NCI-H146 treated with DMSO at 0.1 percent for 48 hours (cell line): ENCODE measurements around the gene SMIM7.
"Not testable (repeated sequence)": the region's sequence is repeated elsewhere in the genome, so short reads cannot be mapped to it uniquely, and the experiment has no call there.

Source experiments
- DNase-seq: peaks from one replicate; lab custom pipeline; 2025; ENCODE audit not compliant: unreplicated experiment; lab: John Stamatoyannopoulos, UW

The SMIM7 gene

DNA sequence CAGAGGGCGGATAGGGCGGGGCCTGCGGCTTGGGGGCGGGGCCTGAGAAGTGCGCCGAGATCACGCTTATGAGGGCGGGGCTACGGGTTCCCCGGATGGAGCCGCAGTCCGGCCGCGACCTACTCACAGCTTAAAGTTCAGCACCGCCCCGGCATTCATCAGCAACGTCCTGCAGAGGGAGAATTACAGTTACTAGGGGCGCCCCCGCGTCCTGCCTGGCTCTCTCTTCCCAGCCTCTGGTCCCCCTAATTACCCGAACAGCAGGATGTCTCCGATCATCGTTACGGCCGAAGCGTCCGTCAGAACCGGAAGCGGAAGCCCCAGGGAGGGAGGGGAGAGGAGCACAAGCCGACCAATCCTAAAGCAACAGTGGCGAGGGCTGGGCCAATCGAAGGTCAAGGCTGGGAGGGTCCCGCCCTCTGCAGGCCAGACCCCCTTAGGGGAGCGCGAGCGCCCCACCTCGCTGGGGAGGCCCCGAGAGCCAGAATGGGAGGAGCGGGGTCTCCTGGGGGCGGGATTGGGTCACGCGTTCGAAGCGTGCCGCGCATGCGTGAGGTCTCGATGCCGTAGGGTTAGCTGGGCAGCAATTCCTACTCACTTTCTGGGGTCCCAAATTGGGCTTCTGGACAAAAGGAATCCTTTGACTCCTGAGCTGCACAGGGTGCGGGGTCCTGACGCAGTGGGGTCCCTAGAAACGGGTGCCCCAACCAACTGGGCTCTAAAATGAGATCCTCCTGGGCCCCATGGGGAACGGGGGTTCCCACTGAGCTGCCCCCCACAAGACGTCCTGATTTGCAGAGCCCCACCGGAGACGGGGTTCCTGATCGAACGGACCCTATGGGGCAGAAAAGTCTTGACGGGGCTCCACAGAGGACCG is at the start of gene SMIM7:
TSS of gene SMIM7 (minus strand) at position 313 of the 877 bp plus-strand sequence. CDS start at position 279, 34 bp downstream.
- peak; percentile 98 for DNase-seq

GRCh38 chr19:16703677-16704076 is 43.7 kb upstream of the SMIM7 start:
- no peak for DNase-seq

DNA sequence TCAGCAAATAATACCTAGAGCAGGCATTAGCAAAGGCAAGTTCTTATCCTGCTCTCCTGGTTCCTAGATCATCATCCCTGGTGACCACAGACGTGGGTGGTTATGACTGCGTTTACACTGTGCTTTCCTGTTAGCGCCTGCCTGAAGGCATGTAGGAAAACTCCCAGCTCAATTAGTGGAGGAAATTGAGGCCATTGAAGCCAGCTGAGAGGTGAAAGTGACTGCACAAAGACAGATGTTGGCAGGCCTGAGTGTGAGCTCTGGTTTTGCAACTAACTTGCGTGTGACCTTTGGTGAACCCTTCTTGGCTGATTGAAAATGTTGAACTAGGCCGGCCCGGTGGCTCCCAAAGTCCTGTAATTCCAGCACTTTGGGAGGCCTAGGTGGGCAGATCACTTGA is 42.2 kb upstream of the SMIM7 start:
- DNase-seq, result no peak

DNA sequence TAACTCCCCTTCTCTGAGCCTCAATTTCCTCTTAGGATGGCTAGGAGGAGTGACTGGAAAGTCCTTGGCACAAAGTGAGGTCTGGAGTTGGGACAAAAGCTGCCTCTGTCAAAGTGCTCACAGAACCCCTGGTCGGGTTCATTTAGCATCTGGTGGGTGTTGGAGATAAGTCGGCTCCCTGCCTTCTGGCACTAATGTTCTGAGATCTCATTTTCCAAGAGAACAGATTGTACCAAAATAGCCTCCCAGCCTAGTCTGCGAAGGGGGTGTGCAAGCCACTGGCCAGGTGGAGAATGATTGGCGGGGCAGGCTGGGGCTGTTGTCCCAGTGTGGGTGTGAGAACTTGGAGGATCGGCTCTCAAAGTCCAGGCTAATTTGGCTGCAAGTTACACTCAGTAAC is 39.0 kb upstream of the SMIM7 start:
- no peak for DNase-seq

GRCh38 chr19:16688084-16688483 is 28.1 kb upstream of the SMIM7 start:
- no peak for DNase-seq

DNA sequence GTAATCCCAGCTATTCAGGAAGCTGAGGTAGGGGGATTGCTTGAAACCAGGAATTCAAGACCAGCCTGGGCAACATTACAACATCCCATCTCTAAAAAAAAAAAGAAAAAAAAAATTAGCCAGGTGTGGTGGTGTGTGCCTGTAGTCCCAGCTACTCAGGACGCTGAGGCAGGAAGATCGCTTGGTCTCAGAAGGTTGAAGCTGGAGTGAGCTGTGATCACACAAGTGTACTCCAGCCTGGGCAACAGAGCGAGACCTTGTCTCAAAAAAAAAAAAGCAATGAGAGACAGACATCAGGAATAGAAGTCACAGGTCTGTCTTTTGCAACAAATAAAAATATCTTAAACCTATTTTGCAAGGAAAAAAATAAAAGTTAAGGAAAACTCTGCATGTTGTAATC is 24.3 kb upstream of the SMIM7 start:
- DNase-seq, result no peak

GRCh38 chr19:16682539-16682938 is 22.6 kb upstream of the SMIM7 start:
- no peak for DNase-seq

GRCh38 chr19:16679811-16680210 is 19.9 kb upstream of the SMIM7 start:
- DNase-seq, result no peak

GRCh38 chr19:16678498-16678897 is 18.6 kb upstream of the SMIM7 start:
- no peak for DNase-seq

GRCh38 chr19:16677055-16677454 is 17.1 kb upstream of the SMIM7 start:
- no peak for DNase-seq

GRCh38 chr19:16676101-16676798 is 16.3 kb upstream of the SMIM7 start:
- DNase-seq, result no peak

DNA sequence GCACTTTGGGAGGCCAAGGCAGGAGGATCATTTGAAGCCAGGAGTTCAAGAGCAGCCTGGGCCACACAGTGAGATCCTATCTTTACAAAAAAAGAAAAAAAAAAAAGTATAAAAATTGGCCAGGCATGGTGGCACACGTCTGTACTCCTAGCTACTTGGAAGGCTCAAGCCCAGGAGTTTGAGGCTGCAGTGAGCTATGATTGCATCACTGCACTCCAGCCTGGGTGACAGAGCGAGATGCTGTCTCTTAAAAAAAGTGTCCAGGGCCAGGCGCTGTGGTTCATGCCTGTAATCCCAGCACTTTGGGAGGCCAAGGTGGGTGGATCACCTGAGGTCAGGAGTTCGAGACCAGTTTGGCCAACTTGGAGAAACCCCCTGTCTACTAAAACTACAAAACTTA is 13.9 kb upstream of the SMIM7 start:
- DNase-seq, result not testable (repeated sequence)

- no peak for DNase-seq
Measured at GRCh38 chr19:16673231-16673630, 13.3 kb upstream of the SMIM7 start.

DNA sequence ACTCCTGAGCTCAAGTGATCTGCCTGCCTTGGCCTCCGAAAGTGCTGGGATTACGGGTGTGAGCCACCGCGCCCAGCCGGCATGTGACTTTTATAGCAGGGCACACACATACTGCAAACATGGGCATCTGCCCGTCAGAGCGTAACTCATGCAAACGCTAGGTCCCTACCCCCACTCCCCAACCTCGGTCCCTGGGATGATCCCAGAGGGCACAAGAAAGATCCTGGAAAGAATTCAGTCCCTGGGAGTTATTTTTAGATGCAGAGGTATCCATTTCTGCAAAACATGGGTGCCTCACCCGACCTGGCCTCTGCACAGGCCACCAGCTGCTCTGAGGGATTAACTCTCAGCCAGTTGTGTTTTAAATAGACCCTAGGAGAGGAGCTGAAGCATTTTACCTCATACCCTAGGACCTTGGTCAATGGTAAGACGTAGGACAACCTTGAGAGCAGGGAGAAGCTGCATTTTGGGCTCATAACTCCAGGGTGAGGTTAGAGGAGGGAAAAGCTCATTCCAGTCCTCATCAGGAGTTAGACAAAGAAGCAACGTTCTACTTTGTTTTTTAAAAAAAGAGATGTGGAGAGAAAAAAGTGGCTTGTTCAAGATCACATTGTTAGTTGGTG is 11.8 kb upstream of the SMIM7 start:
- DNase-seq, result no peak

DNA sequence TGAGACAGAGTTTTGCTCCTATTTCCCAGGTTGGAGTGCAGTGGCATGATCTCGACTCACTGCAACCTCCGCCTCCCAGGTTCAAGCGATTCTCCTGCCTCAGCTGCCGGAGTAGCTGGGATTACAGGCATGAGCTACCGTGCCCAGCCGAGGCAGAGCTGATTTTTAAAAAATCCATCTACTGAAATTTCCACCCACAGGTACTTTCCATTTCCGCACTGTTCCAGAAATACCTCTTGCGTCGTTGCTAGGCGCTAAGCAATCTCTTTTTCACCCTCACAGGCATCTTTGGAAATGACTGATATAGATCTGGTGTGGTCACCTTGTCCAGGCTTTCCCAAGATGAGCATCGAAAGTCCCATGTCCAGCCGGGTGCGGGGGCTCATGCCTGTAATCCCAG is 10.3 kb upstream of the SMIM7 start:
- no peak for DNase-seq

DNA sequence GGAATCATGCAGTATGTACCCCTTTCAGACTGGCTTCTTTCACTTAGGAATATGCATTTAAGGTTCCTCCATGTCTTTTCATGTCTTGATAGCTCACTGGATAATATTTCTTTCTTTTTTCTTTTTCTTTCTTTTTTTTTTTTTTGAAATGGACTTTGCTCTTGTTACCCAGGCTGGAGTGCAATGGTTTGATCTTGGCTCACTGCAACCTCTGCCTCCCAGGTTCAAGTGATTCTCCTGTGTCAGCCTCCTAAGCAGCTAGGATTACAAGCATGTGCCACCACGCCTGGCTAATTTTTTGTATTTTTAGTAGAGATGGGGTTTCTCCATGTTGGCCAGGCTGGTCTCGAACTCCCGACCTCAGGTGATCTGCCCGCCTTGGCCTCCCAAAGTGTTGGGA is 8.8 kb upstream of the SMIM7 start:
- not testable (repeated sequence) for DNase-seq

DNA sequence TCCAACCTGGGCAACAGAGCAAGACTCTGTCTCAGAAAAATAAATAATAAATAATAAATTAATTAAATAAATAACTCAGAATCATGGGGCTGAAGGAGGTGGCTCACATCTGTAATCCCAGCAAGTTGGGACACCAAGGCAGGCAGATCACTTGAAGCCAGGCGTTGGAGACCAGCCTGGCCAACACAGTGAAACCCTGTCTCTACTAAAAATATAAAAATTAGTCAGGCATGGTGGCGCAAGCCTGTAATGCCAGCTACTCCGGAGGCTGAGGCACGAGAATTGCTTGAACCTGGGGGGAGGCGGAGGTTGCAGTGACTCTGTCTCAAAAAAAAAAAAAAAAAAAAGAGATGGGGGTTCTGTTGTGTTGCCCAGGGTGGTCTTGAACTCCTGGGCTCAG is 8.2 kb upstream of the SMIM7 start:
- no peak for DNase-seq

- no peak for DNase-seq
Measured at GRCh38 chr19:16661480-16662034, 1.6 kb upstream of the SMIM7 start.

- DNase-seq, result peak; percentile 24
Measured at GRCh38 chr19:16660763-16661479, 977 bp upstream of the SMIM7 start, which contains the start of gene TMEM38A. TMEM38A (plus strand) TSS chr19:16661139; CDS start chr19:16661218, 79 bp downstream.

GRCh38 chr19:16659464-16659831 is 496 bp downstream of the SMIM7 start:
- no peak for DNase-seq

DNA sequence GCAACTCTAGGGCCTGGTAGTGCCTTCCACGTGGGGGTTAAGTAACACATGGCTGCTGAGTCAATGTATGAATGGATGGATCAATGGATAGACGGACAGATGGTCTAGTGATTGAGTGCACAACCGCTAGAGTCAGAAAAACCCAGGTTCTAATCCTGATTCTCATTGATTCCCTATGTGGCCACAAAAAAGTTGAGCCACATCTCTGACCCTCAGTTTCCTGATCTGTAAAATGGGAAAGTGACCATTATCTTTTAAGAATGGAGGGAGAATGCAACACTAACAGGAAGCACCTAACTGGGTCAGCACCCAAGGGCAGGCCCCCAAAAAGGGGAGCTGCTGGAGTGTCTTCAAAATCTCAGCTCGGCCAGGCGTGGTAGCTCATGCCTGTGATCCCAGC is 2.6 kb downstream of the SMIM7 start:
- DNase-seq, result no peak
